GM12865 (cell line): ENCODE measurements around the gene UMAD1.

Experiments used
- DNase-seq: peaks from one replicate; pipeline ENCODE4 v3.0.0; 2010; ENCODE audit warnings: low read depth
- H3K4me3 ChIP-seq: 2 replicates; pipeline ENCODE4 v1.5.1; 2011; ENCODE audit warnings: mild to moderate bottlenecking, low read depth, low read length, control low read depth
- TF ChIP-seq, protein P1 (sequence below): IDR thresholded peaks from 2 replicates; pipeline ENCODE4 v1.5.1; 2011; ENCODE audit warnings: low read length, control low read depth, low read depth, inconsistent platforms; ENCODE audit not compliant: insufficient read depth; ENCODE audit errors: missing control alignments

Gene UMAD1

DNA sequence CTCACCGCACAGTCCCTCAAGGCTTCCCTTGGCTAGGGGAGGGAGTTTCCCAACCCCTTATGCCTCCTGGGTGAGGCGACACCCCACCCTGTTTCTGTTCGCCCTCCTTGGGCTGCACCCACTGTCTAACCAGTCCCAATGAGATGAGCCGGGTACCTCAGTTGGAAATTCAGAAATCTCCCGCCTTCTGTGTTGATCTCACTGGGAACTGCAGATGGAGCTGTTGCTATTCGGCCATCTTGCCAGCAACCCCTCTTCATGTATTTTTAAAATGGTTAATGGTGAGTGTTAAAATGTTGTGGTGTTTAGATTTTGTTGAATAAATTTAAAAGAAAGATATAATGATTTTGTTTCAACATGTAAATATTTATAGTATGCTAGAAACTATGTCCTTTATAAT lies 22.0 kb downstream of the UMAD1 start:
- TF ChIP-seq, protein P1, sequence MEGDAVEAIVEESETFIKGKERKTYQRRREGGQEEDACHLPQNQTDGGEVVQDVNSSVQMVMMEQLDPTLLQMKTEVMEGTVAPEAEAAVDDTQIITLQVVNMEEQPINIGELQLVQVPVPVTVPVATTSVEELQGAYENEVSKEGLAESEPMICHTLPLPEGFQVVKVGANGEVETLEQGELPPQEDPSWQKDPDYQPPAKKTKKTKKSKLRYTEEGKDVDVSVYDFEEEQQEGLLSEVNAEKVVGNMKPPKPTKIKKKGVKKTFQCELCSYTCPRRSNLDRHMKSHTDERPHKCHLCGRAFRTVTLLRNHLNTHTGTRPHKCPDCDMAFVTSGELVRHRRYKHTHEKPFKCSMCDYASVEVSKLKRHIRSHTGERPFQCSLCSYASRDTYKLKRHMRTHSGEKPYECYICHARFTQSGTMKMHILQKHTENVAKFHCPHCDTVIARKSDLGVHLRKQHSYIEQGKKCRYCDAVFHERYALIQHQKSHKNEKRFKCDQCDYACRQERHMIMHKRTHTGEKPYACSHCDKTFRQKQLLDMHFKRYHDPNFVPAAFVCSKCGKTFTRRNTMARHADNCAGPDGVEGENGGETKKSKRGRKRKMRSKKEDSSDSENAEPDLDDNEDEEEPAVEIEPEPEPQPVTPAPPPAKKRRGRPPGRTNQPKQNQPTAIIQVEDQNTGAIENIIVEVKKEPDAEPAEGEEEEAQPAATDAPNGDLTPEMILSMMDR = no peak
- no peak overlapping the region for H3K4me3 ChIP-seq
- no peak for DNase-seq

DNA sequence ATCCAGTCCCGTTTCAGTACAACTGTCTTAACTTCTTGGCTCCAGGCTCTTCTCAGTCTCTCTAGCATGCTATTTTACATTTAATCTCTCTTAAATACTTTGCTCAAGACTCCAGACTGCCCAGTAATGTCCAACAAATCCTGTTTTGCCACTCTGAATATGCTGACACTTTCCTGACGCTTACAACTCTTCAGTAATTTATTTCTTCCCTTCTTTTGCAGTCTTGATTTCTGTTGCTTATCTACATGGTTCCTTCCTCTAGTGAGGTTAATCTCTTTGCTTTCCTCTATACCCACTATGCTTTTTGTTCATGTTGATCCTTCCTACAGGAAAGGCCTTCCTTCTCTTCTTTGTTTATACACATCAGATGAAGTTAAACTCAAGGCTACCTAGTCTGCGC lies 23.7 kb downstream of the UMAD1 start:
- H3K4me3 ChIP-seq = no peak overlapping the region
- TF ChIP-seq, protein P1 = no peak
- DNase-seq = no peak

DNA sequence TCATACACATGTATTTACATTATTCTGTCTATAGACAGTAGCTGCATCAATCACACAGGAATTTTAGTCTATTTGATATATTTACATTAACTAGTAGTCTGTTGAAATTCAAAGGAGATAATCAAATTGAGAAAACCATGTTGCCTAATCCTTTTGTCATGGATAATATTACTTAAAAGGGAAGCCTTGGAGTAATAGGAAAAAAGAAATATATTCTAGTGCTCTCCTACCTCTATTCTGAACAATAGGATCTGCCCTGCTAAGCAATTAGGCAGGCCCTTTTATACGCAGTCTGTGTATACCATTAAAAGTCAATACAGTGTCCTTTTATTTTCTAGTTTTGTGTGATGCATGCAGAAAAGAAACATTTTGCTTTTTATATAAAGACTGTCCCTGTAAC lies 24.5 kb downstream of the UMAD1 start:
- TF ChIP-seq, protein P1 = no peak
- H3K4me3 ChIP-seq = no peak overlapping the region
- DNase-seq = no peak

DNA sequence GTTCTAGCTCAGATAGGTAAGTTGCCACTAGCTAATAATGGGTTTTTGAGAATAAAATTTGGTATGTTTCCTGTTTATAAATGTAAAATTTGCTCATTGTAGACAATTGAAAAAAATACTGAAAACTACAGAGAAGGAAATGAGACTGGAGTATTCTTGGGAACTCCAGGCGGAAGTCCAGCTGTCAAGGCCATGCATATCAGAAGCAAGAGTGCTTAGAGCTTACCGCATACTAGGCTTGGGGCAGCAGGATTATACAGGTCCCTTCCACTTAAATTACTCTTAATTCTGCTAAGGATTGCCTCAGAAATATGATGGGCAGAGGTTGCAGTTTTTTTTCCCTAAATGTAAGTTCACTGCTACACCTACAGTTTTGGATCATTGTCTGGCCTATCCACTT lies 26.6 kb downstream of the UMAD1 start:
- no peak overlapping the region for H3K4me3 ChIP-seq
- TF ChIP-seq, protein P1 = no peak
- no peak for DNase-seq

DNA sequence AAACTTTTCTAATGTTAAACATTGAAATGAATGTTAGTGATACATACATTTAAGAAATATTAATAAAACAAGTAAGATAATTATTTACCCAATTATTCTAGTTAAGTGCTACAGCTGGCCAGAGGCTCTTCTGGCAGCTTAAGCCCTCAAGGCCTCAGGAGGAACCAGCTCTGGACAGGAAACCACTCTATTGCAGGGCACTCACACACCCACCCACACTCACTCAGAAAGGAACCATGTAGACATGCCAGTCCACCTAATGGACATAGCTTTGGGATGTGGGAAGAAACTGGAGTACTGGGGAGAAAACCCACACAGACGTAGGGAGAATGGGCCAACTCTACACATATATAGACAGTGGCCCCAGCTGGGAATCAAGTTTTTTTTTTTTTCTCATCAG lies 28.2 kb downstream of the UMAD1 start:
- TF ChIP-seq, protein P1 = no peak
- no peak for DNase-seq
- H3K4me3 ChIP-seq = no peak overlapping the region

DNA sequence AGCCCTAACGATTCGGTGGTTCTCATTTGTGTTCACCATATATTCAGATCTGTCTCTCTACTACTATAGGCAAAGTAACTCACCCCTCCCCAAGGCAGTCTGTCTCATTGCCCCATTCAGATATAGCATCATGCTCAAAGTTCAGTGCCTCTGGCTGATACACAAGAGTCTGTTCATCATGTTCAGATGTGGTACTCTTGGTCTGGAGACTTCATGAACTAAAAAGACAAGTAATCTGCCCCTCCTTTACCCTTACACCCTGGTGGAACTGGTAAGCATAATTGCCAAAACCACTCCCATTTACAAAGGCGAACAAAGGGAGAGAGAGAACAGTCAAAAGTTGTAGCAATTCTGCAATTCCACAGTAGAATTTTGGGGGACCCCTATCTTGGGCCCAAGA lies 29.9 kb downstream of the UMAD1 start:
- H3K4me3 ChIP-seq = no peak overlapping the region
- no peak for DNase-seq
- TF ChIP-seq, protein P1 = no peak

DNA sequence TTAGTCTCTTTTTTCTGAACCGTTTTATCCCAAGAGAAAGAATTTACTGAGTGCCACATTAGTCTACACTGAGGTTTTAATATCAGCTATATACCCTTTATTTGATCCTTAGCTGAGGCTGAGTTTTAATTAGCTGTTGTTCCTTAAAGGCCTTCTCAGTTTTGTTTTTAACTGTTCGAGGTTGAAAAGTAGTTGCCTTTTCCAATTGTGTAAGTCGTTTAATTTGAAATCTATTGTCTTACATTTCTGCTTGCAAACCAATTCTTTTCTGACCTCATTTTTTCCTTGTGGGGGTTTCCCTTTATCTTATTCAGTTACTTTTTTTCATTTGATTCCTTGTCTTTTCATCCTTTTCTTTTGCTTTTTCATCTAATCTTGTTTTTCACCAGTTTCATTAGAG lies 30.8 kb downstream of the UMAD1 start:
- no peak for DNase-seq
- no peak overlapping the region for H3K4me3 ChIP-seq
- TF ChIP-seq, protein P1 = no peak
